Natural killer cell treated with Interleukin-12 subunit alpha and Interleukin-12 subunit beta and Interleukin-15 and Interleukin-18, amount 100 ng/mL, for 72 hours (primary cell): ENCODE measurements around the gene LUM. TPM values are rescaled to one million over a fixed set of nuclear protein-coding genes. Genes with fewer than 3 reads are reported as not detected.

Source experiments
- ATAC-seq, 2 donors: fragments of 150-1000 bp; cut with Tn5 transposase in 1 of 2; sonication (Bioruptor Pico), chemical (Tn5 transposase) in 1 of 2; 2 replicates each; pipeline ENCODE4 v1.10.0; 2021
- DNase-seq: peaks from one replicate; pipeline ENCODE4 v3.0.0; 2022; ENCODE audit warnings: low spot score
- H3K27ac Mint-ChIP-seq, 2 donors: 1 replicate in 1 of 2; 2 replicates in 1 of 2; pipeline ENCODE4 v1.8.0; 2022; ENCODE audit warnings: mixed read lengths in 2 of 2, mild to moderate bottlenecking in 1 of 2, moderate library complexity in 1 of 2
- H3K27me3 Mint-ChIP-seq, 2 donors: 1 replicate in 1 of 2; 2 replicates in 1 of 2; pipeline ENCODE4 v1.8.0; 2022; ENCODE audit warnings: mixed read lengths in 2 of 2
- H3K36me3 Mint-ChIP-seq: one replicate; pipeline ENCODE4 v1.8.0; 2022; ENCODE audit warnings: mixed read lengths
- H3K4me1 Mint-ChIP-seq, 2 donors: 1 replicate in 1 of 2; 2 replicates in 1 of 2; pipeline ENCODE4 v1.8.0; 2022; ENCODE audit warnings: low read depth in 2 of 2, mixed read lengths in 2 of 2, mild to moderate bottlenecking in 1 of 2
- H3K4me3 Mint-ChIP-seq: one replicate; pipeline ENCODE4 v1.8.0; 2022; ENCODE audit warnings: mixed read lengths
- H3K9me3 Mint-ChIP-seq: 2 replicates; pipeline ENCODE4 v1.8.0; 2022; ENCODE audit warnings: mixed read lengths
- total RNA-seq, 2 donors: library from RNA; stranded (reverse); gene quantifications; one replicate each; pipeline ENCODE4 v1.2.3, GENCODE V29; 2022

Gene LUM, protein sequence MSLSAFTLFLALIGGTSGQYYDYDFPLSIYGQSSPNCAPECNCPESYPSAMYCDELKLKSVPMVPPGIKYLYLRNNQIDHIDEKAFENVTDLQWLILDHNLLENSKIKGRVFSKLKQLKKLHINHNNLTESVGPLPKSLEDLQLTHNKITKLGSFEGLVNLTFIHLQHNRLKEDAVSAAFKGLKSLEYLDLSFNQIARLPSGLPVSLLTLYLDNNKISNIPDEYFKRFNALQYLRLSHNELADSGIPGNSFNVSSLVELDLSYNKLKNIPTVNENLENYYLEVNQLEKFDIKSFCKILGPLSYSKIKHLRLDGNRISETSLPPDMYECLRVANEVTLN
- total RNA-seq = not detected

DNA sequence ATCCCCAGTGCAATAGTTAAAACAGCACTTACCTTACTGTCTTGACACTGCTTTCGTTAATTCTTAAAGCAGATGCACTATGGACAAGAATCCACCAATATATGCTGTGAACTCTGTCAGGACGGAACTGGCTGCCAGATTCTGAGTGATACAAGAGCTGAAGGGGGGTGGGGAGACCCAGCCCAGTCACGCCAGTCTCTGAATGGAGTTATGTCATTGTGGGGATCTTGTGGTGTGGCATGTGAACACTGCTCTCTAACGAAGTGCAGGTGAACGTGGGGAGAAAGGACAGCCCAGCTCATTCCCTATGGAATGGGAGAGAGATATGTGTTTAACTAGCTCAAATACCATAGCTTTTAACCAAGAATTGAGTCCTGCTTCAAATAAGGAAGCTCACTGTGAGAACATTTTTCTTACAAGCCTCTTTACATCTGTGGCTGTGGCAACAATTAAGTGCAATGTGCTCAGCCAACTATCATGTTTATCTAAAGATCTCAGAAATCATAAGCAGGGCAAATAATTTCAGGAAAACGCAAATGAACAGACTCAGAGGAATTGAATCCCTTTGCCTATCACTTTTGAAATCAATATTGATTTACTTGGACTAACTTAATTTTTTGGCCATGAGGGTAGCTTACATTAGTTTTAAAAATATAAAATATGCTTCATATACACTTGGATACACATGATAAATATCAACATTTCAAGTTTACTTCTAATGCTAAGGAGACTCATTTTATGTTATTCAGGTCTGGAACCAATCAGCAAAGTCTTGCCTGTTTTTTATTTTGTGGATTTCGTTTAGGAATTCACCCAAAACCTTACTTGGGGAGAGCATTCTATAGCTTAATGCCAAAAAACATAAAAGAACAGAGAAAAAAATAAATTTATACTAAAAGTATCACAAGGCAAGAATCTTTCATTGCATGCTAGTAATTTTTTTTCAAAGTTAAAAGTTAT, at the start of gene LUM:
Gene LUM, minus strand, starts transcription at position 129 of the 960 bp plus-strand sequence. CDS start 2,515 bp downstream, outside the sequence.
- Mint-ChIP-seq H3K4me1 (no peaks in the 10 kb centered on the region), H3K27me3 (no peaks in the 10 kb centered on the region), H3K27ac (no peak within 1 kb of the TSS), H3K36me3 (no peaks in the 10 kb centered on the region), H3K4me3 (no peak within 1 kb of the TSS), H3K9me3 (no peaks in the 10 kb centered on the region)
- ATAC-seq = no peak
- DNase-seq = no peak

DNA sequence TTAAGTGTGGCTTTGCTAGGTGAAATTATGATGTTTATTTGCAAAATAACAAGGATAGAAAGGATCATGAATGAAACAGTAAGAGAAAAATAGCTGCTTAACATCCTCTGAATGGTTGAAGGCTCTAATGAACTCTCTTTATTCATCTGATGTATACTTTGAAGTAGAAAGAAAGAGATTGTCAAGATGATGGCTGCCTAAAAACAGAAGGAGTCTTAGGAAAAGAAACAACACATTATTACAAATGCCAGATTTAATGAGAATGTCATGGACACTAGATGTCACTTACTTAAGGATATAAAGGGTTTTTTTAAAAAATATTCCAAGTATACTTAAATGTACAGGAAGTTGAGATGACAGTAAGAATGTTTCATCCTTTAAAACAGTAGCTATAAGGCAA, 49.7 kb upstream of the LUM start:
- DNase-seq (no peak), ATAC-seq (no peak)
- Mint-ChIP-seq H3K4me3 (no peak overlapping the region), H3K36me3 (no peaks in the 10 kb centered on the region), H3K27ac (no peak overlapping the region), H3K9me3 (peaks cover 3% of the 10 kb centered on the region), H3K4me1 (no peaks in the 10 kb centered on the region), H3K27me3 (no peaks in the 10 kb centered on the region)

DNA sequence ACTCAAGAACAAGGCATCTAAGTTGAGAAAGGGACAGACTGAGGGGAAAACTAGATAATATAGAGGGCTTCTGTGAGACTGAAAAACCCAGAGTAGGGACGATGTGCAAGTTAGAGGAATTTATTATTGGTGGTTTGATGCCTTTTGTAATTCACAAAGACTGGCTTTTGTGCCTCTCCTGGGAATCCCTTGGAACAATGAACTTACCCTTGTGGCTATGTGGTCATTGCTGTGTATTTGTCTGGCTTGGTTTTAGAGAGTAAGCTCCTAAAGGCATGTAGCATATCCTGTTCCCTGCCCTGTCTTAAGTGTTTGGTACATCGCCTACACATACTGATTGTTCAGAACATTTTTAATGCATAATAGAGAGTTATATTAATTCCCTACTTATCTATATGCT, 44.7 kb upstream of the LUM start:
- H3K27me3 Mint-ChIP-seq = no peaks in the 10 kb centered on the region
- no peaks in the 10 kb centered on the region for H3K36me3 Mint-ChIP-seq
- H3K4me1 Mint-ChIP-seq = no peaks in the 10 kb centered on the region
- no peak overlapping the region for H3K4me3 Mint-ChIP-seq
- ATAC-seq = no peak
- H3K9me3 Mint-ChIP-seq = no peaks in the 10 kb centered on the region
- H3K27ac Mint-ChIP-seq = no peak overlapping the region
- DNase-seq = no peak

DNA sequence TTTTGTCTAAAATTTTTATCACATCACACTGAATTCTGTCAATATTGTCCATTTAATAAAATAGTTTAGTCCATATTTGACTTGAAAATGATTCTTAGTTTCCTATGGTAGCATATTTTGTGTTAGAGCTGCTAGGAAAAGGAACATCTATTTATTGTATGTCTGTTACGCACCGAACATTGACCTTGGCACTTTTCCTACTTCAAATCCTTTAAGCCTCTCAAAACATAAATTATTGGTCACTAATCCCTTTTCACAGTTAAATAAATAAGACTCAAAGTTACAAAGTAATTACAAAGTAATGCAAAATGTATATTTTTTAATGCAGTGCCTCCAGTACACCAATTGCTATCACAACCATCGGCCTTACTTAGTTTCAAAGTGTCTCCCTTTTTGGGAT, 42.8 kb upstream of the LUM start:
- Mint-ChIP-seq H3K27ac (no peak overlapping the region), H3K4me3 (no peak overlapping the region), H3K36me3 (no peaks in the 10 kb centered on the region), H3K9me3 (peaks cover 3% of the 10 kb centered on the region), H3K27me3 (no peaks in the 10 kb centered on the region), H3K4me1 (no peaks in the 10 kb centered on the region)
- no peak for DNase-seq
- no peak for ATAC-seq

DNA sequence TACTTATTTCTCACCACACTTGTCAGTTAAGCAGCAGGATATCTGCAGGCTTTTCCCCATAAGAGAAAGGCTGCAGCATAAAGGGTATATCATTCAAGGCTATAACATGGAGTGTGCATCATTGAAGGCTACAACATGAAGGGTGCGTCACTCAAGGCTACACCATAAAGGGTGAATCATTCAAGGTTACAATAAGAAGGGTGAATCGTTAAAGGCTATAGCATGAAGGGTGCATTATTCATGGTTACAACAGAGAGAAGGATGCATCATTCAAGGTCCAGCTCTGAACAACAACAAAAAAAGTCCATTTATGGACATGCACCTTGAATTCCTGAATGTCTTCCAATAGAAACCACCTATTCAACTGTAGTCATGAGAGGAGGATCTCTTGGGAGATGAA, 32.8 kb upstream of the LUM start:
- no peaks in the 10 kb centered on the region for H3K27me3 Mint-ChIP-seq
- H3K9me3 Mint-ChIP-seq = peaks cover 17% of the 10 kb centered on the region
- H3K4me1 Mint-ChIP-seq = no peaks in the 10 kb centered on the region
- no peak overlapping the region for H3K27ac Mint-ChIP-seq
- ATAC-seq = no peak
- no peaks in the 10 kb centered on the region for H3K36me3 Mint-ChIP-seq
- no peak overlapping the region for H3K4me3 Mint-ChIP-seq
- DNase-seq = no peak

DNA sequence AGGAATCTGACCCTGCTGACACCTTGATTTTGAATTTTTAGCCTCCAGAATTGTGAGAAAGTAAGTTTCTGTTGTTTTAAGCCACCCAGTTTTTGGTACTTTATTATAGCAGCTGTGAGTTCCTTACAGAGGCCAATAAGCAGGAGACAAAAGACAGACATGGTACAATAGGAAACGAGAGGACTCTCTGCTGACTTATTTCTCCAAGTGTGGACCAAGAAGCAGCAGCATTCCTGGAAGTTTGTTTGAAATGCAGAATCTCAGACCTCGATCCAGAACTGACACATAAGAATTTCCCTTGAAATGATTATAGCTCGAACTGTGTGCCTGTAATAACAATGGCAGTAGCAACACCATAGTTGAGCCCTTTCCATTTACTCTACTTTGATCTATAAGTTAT, 31.9 kb upstream of the LUM start:
- H3K4me1 Mint-ChIP-seq = no peaks in the 10 kb centered on the region
- no peak overlapping the region for H3K27ac Mint-ChIP-seq

DNA sequence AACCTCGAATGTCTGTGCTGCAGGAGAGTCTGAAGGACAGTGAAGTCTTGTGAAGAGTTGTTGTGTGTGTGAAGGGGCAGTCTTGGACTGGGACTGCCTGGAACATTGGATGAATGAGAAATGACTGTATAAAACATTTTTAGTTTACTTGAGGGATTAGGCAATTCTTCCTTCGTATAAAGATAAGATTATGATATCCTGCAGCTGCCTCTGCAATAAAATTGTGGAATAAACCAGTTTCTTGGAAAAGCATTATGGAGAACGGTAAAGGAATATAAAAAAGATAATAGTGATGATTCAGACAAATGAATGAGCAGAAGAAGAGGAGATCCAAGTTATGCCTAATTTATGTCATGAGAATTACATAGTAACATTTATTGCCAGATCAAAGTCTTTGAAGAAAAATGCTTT, 30.9 kb upstream of the LUM start:
- no peak for DNase-seq
- no peaks in the 10 kb centered on the region for H3K4me1 Mint-ChIP-seq
- H3K9me3 Mint-ChIP-seq = peaks cover 17% of the 10 kb centered on the region
- H3K27ac Mint-ChIP-seq = no peak overlapping the region
- H3K4me3 Mint-ChIP-seq = no peak overlapping the region
- H3K27me3 Mint-ChIP-seq = no peaks in the 10 kb centered on the region
- H3K36me3 Mint-ChIP-seq = no peaks in the 10 kb centered on the region
- no peak for ATAC-seq

More for the DNA sequence above, 31.9 kb upstream of the LUM start:
- H3K9me3 Mint-ChIP-seq = peaks cover 17% of the 10 kb centered on the region
- DNase-seq (no peak), ATAC-seq (no peak)
- no peaks in the 10 kb centered on the region for H3K36me3 Mint-ChIP-seq
- no peak overlapping the region for H3K4me3 Mint-ChIP-seq
- no peaks in the 10 kb centered on the region for H3K27me3 Mint-ChIP-seq

DNA sequence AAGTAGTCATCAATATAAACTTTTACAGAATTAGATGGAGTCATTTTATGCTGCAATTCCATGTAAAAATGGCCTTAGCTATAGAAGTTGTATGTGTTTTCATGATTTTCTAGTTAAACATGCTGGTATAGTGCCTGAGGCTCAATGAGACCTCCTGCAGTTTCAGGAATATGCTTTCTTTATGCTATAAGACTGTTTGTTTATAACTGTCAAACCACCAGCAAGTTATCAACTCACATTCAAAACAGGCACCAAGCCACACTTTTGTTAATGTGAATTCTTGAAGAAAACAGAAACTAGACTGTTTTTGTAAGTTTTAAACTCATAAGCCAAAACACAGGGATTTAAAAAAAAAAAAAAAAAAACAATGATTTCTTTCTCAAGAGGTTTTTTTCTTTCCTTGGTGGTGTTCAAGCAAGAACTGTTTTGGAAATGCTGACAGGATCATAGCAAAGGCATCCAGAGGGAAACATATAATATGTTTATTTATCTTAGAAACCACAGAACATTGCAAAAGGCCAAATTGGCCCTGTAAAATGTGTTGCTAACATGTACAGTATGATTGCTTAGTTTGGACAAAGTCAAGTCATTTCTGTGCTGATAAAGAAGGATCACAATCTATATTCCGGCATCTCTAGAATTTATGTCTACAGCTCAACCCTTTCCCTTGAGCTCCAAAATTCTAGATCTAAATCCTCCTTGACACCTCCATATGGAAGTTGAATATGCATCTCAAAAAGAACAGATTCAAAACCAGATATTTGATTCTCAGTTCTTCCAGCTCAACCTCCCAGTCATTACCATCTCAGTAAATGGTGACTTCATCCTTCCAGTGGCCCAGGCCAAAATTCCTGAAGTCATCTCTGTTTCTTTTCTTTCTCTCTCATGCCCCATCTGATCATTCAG, 29.0 kb upstream of the LUM start:
- Mint-ChIP-seq H3K27ac (no peak overlapping the region), H3K27me3 (no peaks in the 10 kb centered on the region), H3K36me3 (no peaks in the 10 kb centered on the region), H3K4me3 (no peak overlapping the region), H3K9me3 (peaks cover 12% of the 10 kb centered on the region), H3K4me1 (no peaks in the 10 kb centered on the region)
- no peak for DNase-seq
- no peak for ATAC-seq

DNA sequence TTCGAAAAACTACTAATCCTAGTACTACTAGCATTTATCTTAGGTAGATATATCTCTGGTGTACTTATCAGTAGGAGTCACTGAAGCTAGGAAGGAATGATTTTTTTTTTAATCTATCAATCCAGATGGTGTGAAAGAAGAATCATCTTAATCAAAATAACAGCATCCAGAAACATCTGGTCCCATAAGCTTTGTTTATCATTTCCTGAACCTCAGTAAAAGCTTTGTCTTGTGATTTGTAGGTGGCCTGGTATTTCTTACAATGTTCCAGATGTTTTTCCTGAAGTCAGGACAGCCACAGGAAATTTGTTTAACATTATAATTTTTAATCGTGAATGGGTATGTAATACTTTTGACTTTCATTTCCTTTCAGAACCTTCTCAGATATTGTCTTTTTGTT, 28.0 kb upstream of the LUM start:
- Mint-ChIP-seq H3K4me3 (no peak overlapping the region), H3K27me3 (no peaks in the 10 kb centered on the region), H3K36me3 (no peaks in the 10 kb centered on the region), H3K9me3 (peaks cover 12% of the 10 kb centered on the region), H3K4me1 (no peaks in the 10 kb centered on the region), H3K27ac (no peak overlapping the region)
- ATAC-seq (no peak), DNase-seq (no peak)

DNA sequence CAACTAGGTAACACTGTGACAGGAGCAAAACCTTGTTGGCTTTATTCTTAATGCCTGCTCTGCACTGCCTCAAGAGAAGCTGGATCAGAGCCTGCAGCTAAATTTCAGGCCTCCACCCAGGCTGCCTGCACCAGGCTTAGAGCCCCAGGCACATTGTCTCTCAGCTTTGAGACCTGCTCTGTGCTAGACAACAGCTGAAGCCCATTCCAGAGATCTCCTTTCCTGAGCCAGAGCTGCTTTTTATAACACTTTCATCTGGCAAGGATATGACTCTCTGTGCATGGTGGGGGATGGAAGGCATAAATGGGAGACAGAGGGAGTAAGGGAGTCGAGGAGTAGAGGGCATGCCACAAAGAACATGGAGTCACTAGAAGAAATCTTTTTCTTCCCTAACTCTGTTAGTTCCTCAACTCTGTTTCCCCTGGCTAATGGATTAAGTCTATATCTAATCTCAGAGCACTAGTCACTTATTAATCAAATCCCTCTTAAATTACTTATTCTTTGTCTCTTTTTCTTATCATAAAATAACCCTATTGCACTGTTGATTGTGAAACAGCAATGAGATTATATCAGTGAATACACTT, 27.1 kb upstream of the LUM start:
- Mint-ChIP-seq H3K4me3 (no peak overlapping the region), H3K36me3 (no peaks in the 10 kb centered on the region), H3K4me1 (no peaks in the 10 kb centered on the region), H3K27me3 (no peaks in the 10 kb centered on the region), H3K27ac (no peak overlapping the region), H3K9me3 (peaks cover 12% of the 10 kb centered on the region)
- ATAC-seq (no peak), DNase-seq (no peak)

DNA sequence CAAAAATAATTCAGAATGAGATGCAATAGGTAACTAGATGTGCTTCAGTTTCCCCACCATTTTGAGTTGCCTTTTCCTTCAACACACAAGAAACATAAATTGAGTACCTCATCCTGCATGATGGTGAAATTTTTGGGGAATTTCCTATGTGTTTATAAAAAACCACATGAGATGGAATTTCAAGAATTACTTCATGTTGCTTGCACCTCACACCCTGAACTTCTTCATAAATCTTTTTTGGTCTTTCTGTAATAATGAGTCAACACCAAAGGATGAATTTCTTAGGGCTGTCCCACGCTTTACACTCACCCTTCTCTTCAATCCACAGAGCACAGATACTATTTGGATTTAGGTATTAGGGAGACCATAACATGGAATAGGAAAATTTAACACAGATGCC, 22.6 kb upstream of the LUM start:
- Mint-ChIP-seq H3K27me3 (no peaks in the 10 kb centered on the region), H3K4me3 (no peak overlapping the region), H3K27ac (no peak overlapping the region), H3K4me1 (no peaks in the 10 kb centered on the region), H3K9me3 (peaks cover 6% of the 10 kb centered on the region), H3K36me3 (peaks cover 6% of the 10 kb centered on the region)
- no peak for ATAC-seq
- no peak for DNase-seq

DNA sequence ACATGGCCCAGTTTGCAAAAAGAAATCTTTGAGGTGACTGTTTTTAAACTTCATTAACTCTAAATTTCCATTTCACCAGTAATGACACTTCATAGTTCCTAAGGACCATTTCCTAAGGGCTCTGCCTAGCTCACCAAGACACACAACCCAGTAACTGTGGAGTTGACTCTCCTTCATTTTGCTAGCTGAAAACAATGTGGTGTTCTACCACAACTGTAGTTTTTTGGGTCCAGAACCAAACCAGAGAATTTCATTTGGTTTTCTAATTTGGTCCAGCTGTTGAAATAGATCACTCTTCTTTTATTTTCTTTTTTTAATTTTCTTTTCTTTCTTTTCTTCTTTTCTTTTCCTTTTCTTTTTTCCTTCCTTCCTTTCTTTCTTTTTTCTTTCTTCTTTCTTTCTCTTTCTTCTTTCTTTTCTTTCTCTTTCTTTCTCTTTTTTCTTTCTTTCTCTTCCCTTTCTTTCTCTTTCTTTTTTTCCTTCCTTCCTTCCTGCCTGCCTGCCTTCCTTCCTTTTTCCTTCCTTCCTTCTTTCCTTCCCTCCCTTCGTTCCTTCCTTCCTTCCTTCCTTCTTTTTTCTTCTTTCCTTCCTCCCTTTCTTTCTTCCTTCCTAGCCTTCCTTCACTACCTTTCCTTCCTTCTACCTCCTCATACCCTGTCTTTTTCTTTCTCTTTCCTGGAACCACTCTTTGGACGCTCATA, 18.5 kb upstream of the LUM start:
- Mint-ChIP-seq H3K36me3 (peaks cover 6% of the 10 kb centered on the region), H3K27ac (no peak overlapping the region)
- ATAC-seq = no peak

DNA sequence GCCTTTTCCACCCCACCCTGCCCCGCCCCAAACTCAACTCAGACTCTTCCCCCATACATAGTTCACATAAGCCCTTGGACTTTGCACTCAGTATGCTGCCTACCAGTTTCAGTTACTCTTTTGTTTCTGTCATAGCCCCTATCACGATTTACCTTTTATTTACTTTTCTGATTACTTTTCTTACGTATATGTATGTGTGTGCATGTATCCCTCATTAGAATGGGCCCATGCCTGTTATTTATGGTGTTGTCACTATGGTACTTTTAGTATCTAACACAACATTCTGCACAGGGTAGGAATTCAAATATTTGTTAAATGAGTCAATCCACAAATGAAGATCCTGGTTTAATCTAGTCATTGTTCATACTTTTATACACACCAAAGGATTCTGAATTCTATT, 16.5 kb upstream of the LUM start:
- Mint-ChIP-seq H3K4me1 (no peaks in the 10 kb centered on the region), H3K36me3 (peaks cover 6% of the 10 kb centered on the region), H3K9me3 (peaks cover 6% of the 10 kb centered on the region), H3K27ac (no peak overlapping the region), H3K4me3 (no peak overlapping the region), H3K27me3 (peaks cover 0 to 3% of the 10 kb centered on the region in 2 donors)
- no peak for ATAC-seq
- no peak for DNase-seq

More for the DNA sequence above, 18.5 kb upstream of the LUM start:
- DNase-seq = no peak
- Mint-ChIP-seq H3K27me3 (peaks cover 0 to 3% of the 10 kb centered on the region in 2 donors), H3K9me3 (peaks cover 6% of the 10 kb centered on the region), H3K4me3 (no peak overlapping the region), H3K4me1 (no peaks in the 10 kb centered on the region)
